NCI-H2107 (cell line): Measurements from ENCODE around the gene SVOP.
"Not testable (repeated sequence)": the region's sequence is repeated elsewhere in the genome, so short reads cannot be mapped to it uniquely, and the experiment has no call there.

Source experiments
- DNase-seq: peaks from one replicate; lab custom pipeline; 2025; lab: John Stamatoyannopoulos, UW

SVOP gene

DNA sequence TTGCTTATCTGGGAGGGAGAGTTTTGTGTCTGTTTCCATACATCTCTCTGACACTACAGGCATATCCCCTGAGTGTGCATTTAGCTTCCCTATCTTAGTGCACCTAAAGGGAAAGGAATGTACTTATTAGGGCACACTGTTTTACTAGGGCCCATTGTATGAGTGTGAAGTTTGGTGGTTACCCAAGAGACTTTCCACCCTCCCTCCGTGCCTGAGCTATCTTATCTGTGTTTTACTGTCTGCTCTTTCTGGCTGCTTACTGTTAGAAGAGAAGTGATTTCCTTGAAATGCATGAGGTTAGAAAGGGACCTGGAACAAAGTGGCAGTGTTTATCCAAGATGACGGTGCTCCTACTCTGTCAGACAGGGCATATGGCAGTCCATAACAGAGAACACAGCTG lies 8.5 kb upstream of the SVOP start:
- no peak for DNase-seq

DNA sequence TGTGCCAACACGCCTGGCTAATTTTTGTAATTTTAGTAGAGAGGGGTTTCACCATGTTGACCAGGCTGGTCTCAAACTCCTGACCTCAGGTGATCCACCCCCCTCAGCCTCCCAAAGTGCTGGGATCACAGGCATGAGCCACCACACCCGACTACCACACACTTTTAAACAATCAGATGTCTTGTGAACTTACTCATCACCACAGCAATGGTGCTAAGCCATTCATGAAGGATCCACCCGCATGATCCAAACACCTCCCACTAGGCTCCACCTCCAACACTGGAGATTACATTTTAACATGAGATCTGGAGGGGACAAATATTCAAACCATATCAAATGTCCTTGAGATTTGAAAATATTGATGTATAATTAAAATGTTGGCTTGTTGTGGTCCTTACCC lies 7.8 kb upstream of the SVOP start:
- not testable (repeated sequence) for DNase-seq

DNA sequence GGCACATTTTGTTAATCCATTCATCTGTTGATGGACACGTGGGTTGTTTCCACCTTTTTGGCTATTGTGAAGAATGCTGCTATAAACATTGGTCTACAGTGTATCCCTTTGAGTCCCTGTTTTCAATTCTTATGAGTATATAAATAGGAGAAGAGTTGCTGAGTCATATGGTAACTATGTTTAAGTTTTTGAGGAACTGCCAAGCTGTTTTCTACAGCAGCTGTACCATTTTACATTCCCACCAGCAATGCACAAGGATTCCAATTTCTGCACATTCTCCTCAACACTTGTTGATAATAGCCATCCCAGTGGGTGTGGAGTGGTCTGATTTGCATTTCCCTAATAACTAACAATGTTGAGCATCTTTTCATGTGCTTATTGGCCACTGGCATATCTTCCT lies 6.9 kb upstream of the SVOP start:
- DNase-seq: no peak

DNA sequence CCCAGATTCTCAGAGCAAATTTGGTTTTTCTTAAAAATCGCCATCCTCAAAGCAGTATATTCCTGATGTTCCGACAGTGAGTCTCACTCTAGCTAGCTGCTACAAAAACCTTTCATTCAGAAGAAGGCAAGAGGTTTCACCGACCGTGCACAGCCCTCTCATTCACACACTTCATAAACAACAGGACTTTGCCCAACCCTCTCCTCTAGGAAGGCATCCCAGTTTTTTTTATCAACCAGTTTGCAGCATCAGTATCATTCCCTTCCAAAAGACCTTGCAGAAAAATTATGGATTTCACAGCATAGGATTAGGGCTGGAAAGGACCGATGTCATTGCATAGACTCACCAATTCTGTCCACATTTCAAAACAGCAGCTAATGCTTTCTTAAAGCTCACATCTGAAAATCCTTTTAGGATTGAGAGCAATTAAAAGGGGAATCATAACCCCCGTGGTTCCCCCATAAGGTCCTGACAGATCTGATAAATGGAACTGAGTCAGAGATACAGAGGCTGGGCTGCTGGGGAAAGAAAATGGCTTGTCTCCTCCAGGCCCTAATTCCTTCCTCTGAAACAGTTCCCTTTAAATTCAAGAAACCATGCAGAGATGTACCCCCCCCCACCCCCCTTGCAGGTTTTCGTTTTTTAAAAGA lies 597 bp downstream of the SVOP start:
- no peak for DNase-seq

DNA sequence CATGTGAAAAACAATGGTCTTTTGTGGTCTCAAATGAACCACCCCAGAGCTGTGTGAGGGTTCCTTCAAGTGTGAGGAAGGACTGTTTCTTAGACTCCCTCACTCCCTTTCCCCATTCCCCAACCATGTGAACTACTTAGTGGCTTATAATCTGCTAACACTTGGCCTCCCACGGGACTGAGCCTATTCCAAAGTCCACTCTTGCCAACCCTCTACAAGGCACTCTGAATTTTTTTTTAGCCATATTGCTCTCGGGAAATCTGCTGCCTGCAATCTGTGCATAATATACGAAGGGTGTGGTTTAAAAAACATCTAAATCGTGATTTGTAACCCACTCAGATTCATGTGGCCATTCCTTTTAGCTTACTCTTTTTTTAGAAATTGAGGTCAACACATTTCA lies 2.6 kb downstream of the SVOP start:
- no peak for DNase-seq

DNA sequence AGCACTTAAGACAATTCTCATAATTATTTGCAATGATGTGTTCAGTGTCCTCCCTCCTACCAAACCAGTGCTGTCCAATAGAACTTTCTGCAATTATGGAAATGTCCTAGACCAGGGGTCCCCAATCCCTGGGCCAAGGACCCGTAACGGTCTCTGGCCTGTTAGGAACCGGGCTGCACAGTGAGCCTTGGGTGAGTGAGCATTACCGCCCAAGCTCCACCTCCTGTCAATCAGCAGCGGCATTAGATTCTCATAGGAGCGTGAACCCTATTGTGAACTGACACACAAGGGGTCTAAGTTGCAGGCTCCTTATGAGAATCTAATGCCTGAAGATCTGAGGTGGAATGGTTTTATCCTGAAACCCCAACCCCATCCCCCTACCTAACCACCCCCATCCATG lies 3.9 kb downstream of the SVOP start:
- no peak for DNase-seq

DNA sequence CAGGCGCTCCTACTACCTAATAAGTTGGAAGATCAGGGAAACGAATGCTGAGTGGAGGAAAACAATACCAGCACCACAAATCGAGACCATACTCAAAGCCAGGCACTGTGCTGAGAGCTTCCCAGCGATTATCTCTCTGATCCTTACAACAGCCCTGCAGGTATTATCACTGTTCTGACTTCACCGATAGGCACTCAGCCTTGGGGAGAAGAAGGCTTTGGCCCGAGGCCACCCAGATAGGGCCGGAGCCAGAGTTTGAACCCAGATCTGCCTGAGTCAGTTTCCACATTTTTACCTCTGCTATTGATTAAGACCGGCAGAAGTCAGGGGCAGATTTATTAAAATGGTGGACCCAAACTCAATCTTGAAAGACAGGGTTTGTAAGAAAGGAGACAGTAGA lies 4.9 kb downstream of the SVOP start:
- DNase-seq: no peak

DNA sequence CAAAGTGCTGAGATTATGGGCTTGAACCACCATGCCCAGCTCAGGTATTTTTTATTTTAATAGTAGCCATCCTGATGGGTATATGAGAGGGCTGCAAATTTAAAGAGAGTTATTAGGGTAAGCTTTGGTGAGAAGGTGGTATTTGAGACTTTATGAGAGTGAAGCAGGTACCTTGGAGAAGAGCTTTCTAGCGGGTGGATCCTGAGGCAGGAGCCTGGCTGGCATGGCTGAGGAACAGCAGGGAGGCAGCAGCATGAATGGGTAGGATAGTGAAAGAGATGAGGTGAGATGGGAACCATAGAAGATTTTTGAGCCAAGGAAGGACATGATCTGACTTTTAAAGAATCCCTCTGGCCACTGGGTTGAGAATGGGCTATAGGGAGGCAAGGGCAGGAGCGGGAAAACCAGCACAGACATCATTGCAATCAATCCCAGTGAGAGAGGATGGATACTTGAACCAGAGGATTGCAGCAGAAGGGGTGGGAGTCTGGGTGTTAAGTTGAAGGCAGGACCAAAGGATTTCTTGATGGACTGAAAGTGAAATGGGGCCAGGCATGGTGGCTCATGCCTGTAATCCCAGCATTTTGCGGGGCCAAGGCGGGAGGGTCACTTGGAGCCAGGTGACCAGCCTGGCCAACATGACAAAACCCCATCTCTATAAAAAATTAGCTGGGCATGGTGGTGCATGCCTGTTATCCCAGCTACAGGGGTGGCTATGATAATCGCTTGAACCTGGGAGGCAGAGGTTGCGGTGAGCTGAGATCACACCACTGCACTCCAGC lies 5.7 kb downstream of the SVOP start:
- no peak for DNase-seq

DNA sequence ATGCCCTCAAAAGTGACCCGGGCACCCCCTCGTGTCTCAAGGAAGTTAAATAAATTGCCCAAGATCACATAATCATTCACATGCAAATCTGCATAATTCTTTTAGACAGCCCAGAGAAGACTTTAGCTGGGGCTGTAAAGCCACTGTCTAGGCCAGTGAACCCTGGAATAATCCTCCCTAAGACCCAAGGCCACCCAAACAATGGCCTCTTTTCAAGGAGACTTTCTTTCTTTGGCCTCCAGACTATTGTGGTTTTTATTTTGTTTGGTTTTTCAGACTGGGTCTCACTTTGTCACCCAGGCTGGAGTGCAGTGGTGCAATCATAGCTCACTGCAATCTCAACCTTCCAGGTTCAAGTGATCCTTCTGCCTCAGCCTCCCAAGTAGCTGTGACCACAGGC lies 10.6 kb downstream of the SVOP start:
- no peak for DNase-seq

DNA sequence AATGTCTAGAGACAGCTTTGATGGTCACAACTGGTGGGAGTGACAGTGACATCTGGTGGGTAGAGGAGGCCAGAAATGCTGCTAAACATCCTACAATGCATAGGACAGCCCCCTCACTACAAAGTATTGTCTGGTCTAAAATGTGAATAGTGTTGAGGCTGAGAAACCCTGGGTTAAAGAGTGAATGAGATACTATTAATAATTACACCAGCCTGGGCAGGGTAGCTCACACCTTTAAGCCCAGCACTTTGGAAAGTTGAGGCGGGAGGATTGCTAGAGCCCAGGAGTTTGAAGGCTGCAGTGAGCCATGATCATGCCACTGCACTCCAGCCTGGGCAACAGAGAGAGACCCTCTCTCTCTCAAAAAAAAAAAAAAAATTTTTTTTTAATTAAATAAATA lies 11.1 kb downstream of the SVOP start:
- DNase-seq: no peak

DNA sequence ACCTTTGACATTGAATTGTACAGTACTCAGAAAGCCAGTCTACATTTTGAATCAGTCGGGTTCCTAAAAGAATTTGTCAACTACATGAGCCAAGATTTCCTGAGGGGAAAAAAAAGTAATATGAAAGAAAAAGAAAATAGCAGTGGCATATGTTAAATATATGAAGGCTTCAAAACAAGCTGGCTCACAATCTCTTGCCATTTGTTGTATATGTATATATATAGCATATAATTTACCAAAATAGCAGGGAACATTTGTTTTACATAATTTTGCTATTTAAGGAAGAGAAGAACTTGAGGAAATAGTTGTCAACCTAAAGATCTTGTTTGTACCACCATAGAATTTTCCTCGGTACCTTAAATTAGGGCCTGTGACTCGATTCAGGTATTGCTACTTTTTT lies 16.9 kb downstream of the SVOP start:
- DNase-seq: no peak

DNA sequence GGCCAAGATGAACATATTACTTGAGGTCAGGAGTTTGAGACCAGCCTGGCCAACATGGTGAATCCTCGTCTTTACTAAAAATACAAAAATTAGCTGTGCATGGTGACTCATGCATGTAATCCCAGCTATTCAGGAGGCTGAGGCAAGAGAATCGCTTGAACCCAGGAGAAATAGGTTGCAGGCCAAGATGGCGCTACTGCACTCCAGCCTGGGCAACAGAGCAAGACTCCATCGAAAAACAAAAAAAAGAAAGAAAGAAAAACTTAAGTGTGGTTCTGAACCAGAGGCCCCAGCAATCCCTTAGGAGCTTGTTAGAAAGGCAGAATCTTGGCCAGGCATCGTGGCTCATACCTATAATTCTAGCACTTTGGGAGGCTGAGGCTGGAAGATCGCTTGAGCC lies 24.5 kb downstream of the SVOP start:
- DNase-seq: no peak

DNA sequence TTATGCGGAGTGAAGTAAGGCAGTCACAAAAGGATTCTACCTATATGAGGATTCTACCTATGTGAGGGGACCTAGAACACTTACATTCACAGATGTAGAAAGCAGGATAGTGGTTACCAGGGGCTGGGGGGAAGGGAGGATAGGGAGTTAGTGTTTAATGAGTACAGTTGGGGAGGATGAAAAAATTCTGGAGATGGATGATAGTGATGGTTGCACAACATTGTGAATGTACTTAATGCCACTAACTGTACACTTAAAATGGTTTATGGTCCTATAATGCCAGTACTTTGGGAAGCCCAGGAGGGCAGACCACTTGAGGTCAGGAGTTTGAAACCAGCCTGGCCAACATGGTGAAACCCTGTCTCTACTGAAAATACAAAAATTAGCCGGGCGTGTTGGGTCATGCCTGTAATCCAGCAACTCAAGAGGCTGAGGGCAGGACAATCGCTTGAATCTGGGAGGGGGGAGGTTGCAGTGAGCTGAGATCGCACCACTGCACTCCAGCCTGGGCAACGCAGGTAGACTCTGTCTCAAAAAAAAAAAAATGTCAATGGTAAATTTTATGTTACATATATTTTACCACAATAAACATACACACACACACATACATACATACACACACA lies 25.4 kb downstream of the SVOP start:
- no peak for DNase-seq

DNA sequence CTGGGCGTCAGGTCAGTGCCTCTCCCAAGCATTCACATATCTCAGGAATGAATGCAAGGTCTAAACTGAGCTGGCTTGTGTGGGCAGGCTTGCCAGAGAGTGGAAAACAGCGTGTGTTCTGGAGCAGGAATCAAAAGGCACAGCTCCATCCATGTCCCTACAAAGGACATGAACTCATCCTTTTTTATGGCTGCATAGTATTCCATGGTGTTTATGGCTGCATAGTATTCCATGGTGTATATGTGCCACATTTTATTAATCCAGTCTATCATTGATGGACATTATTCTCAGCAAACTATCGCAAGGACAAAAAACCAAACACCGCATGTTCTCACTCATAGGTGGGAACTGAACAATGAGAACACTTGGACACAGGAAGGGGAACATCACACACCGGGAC lies 30.8 kb downstream of the SVOP start:
- not testable (repeated sequence) for DNase-seq

DNA sequence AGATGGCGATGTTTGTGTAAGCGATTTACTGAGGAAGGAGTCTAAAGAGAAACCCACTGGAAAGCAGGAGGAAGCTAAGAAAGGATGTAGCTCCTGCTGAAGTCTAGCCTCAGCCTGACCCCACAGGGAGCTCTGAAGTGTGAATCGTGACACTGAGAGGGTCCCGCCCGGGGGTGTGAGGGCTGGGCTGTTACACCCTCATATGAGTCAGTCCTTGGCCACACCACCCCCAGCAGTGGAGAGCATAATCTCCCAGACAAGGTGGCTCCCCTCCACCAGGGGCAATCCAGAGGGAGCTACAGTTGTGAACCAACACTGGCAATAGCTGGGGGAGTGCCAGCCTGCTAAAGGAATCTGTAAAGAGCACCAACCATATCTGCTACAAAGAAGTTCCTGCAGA lies 31.5 kb downstream of the SVOP start:
- DNase-seq: no peak

DNA sequence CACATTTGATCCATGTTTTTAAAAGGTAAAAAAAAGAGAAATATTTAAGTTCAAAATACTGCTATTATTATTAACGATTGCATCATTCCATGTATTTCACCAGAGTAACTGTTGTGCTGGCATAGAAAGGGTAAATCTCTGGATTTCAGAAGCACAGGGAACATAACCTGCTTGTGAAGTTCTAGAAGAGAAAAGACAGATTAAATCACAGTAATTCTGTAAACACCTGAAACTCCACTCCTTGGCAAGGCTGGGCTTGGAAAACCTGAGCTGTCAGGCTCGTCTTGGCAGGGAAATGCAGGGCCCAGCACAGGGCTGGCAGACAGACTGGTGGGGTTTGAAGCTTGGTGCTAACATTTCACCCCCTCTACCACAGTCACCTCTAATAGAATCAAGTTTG lies 35.1 kb downstream of the SVOP start:
- DNase-seq: no peak

DNA sequence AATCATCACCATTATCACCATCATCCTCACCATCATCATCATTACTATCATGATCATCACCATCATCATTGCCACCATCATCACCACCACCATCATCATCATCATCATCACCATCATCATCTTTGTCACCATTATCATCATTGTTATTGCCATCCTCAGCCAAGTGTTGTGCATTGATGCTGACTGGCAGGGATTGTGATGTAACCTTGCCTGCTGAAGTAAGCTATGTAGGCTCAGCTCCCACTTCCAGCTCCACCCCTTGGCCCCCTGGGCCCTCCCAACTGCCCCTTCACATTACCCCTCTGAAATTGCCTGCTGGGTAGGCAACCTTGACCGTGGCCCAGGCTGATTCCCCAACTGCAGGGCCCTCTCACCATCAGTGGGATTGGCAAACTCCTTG lies 37.6 kb downstream of the SVOP start:
- DNase-seq: no peak

DNA sequence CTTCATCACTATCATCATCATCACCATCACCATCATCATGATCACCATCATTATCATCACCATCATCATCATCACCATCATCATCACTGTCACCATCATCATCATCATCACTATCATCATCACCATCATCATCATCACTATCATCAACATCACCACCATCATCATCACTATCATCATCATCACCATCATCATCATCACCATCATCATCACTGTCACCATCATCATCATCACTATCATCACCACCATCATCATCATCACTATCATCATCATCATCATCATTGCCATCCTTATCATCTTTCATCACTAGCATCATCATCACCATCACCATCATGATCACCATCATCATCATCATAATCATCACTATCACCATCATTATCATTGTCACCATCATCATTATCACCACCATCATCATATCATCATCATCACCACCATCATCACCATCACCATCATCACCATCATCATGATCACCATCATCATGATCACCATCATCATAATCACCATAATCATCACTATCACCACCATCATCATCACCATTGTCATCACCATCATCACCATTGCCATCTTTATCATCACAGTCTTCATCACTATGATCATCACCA lies 38.1 kb downstream of the SVOP start:
- no peak for DNase-seq

DNA sequence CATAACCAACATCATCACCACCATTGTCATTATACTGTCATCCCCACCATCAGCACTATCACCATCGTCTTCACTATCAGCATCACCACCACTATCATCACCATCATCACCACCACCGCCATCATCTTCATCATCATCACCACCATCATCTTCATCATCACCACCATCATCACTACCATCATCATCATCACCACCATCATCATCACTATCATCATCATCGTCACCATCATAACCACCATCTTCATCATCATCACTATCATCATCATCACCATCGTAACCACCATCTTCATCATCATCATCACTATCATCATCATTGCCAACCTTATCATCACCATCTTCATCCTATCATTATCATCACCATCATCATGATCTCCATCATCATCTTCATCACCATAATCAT lies 39.0 kb downstream of the SVOP start:
- no peak for DNase-seq

DNA sequence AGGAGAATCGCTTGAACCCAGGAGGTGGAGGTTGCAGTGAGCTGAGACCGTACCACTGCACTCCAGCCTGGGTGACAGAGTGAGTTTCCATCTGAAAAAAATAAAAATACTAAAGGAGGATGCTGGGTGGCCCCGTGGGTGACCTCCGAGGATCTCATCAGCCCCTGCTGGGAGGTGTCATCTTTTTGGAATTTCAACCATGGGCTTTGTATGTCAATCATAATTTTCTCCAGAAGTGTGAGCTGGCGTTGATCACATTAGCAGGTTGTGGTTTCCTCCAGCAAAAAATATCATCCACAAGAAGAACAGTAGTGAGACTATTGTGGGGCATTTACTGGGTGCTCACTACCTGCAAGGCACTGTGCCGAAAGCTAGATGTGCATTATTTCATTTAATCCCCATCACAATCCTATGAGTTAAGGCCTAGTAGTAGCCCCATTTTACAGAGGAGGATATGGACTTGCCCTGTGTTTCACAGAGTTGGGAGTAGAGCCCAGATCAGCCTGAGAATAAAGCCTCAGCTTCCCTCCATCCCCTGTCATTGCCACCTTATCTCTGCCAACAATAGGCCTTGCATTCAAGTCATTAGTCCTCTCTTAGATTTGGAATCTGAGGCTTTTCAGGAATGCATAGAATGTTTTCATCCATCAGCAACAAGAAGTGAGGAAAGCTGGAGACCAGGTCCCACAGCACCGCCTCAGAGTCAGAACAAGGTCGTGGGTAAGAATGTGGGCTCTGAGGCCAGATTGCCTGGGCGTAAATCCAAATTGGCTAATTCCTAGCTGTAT lies 39.8 kb downstream of the SVOP start:
- no peak for DNase-seq

DNA sequence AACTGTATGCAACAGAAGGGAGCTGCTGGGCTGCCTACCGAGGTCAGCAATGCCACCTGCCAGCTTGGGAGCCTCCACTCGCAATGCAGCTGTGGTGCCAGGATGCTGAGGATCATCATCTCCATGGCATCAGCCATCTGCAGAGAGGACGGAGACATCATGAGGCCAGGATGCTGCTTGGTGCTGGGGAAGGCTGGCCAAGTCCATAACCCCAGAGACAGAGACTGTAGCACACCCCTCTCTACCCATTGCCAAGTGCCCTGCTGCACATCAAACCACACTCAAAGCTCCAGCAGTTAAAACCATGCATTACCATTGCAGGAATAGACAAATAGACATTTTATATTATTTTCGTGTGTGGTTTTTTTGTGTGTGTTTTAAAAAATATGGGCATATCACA lies 43.5 kb downstream of the SVOP start:
- DNase-seq: no peak

DNA sequence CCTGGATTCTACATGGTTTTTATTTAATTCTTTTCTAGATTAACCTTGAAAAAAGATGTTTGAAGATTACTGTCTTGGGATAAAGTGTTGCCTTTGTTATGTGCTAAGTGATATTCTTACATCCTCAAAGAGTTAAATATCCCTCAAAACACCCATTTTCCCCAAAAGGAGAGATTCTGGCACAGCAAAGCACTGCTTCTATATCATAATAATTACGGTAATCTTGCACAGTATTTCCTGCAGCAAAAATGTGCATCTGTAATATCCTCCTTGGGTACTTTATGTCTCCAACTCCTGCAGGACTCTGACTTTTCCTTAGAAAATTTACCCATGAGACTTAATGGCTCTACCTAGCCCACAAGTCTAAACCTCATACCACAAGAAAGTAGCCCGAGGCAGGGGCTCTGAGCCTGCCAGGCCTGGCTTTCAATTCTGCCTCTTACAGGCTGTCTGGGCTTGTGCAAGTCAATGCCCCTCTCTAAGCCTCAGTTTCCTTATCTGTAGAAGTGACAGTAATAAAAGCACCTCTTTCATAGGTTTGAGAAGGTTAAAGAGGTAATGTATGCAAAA lies 45.8 kb downstream of the SVOP start:
- no peak for DNase-seq
